IPS-18c (cell line): ENCODE data around the gene ERBB2.

Experiments used
- H3K4me3 ChIP-seq: 2 replicates; pipeline ENCODE4 v1.7.0; 2013; ENCODE audit warnings: low read depth, mild to moderate bottlenecking, low read length, moderate library complexity; ENCODE audit not compliant: insufficient read depth
- H3K9me3 ChIP-seq: one replicate; pipeline ENCODE4 v1.6.1; 2013; ENCODE audit warnings: mild to moderate bottlenecking, low read length, moderate library complexity; ENCODE audit not compliant: control insufficient read depth, insufficient read depth

The ERBB2 gene

DNA sequence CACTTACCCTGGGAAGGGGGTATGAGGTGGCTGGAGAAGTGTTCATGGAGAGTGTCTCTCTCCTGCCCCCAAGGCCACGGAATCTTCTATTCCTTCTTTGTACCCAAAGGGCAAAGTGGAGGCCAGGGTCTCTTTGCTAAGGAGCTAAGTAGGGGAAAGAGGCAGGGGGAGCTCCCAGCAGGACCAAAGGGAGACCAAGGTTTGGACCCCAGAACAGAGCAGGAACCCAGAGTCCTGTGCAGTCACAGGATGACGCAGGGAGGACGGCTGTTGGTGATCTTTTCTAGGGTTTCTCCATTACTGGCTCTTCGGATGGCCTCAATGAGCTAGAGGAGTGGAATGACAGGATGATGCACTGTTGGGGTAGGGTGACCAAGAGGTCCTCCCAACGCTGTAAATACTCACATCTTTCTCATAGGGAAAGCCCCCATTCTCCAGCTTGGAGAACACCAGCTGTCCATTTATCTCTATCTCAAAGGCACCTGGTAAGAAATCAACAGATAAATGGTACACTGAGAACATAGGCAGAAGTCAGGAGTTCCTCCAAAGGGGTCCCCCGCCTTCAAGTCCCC lies 29.5 kb downstream of the ERBB2 start:
- peaks cover 2% of the 10 kb centered on the region for H3K9me3 ChIP-seq
- H3K4me3 ChIP-seq = peak overlapping the region; percentile 84

DNA sequence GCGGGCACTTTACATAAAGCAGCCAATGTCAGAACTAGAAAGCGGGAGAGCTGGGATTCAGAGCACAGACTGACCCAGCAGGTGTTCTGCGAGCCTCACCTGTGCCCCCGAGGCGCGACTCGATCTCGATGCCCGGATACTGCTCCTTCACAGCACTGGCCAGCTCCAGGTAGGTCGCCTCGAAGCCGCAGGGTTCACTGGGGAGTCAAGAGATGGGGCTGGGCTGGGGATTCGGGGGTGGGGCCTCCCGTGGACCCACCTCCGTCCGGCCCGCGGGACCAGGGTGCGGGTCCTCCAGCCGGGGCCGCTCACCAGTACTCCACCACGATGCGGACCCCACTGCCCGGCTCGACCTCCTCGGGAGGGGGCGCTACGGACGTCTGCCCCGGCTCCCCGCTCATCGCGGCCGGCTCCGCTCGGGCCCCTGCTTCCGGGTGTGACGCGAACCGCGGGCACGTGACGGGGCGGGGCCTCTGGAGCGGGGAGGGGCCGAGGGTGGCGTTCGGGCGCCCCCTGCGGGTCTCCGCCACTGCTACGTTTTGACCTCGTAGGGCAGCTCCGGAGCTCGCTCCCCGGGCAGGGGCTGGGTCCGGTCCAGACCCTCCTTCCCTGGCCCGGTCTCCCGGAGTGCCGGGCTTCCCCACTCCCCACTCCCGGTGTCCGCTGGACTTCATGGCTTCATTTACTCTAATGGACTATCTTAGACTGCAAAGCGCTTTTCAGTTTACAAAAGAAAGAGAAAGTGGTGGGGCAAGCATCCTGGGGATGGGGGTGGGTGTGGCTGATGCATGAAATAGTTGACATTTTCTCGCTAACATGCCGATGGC lies 30.4 kb downstream of the ERBB2 start, which contains the start of gene MIEN1:
Gene MIEN1, minus strand, starts transcription at position 438 of the 827 bp plus-strand sequence. Its CDS starts 37 bp downstream, at position 401.
- peak within 1 kb of the TSS; percentile 84 for H3K4me3 ChIP-seq
- H3K9me3 ChIP-seq = peaks cover 2% of the 10 kb centered on the region

DNA sequence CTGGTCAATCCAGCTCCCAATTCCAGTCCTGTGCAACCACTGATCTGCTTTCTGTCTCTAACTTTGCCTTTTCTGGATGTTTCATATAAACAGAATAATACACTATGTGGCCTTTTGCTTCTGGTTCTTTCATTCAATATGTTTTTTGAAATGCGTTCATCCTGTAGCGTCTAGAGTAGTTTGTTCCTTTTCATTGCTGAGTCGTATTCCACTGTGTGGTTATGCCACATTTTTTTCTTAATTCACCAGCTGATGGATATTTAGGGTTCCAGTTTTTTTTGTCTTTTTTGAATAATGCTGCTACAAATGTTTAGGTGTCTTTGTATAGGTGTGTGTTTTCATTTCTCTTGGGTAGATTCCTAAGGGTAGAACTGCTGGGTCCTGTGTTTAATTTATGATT lies 32.7 kb downstream of the ERBB2 start:
- no peak overlapping the region for H3K4me3 ChIP-seq
- H3K9me3 ChIP-seq = peaks cover 2% of the 10 kb centered on the region

DNA sequence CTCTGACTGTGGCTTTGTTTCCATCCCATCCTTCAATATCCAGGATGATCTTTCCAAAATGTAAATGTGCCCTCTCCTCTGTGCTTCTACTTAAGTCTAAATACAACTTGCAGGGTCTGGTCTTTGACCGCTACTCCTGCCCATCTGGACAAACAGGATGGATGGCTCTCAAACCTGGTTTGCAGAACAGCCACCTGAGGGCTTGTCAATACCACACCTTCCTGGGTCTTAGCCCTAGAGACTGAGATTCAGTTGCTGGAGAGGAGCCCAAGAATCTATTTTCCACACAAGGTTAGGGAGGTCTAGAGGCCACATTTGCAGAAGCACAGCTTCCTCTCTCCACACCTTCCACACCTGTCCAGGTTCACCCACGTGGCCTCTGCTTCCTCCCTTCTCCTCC lies 36.0 kb downstream of the ERBB2 start:
- H3K9me3 ChIP-seq = no peaks in the 10 kb centered on the region

DNA sequence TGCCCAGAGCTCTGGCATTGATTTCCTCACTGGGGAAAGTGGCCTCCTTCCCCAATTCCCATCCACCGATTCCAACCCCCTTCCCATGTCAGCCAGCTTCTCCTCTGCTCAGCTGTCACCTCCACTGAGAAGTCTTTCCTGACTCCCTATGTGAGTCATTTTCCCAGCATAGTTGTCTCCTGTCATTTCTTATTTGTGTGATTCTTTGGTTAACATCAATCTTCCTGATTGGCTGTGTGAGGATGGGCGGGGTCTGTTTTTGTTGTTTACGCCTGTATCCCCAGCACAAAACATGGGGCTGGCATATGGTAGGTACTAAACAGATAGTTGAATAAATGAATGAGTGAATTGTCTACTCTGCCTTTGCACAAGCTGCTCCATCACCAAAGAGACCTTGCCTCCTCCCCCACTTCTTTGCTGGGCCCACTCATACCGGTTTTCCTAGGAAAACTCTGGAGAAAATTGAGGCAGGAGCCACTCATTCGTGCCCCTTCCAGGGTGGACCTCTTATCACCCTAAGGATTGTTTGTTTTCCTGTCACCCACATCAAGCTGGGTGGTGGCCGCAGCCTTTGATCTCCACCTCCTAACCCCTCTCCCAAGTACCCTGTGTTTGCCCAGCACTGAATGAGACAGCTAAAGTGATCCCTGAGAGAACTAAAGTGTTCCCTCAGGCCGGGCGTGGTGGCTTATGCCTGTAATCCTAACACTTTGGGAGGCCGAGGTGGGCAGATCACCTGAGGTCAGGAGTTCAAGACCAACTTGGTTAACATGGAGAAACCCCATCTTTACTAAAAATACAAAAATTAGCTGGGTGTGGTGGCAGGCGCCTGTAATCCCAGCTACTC lies 36.7 kb downstream of the ERBB2 start:
- H3K4me3 ChIP-seq = no peak overlapping the region

More for the DNA sequence above, 36.0 kb downstream of the ERBB2 start:
- H3K4me3 ChIP-seq = no peak overlapping the region

DNA sequence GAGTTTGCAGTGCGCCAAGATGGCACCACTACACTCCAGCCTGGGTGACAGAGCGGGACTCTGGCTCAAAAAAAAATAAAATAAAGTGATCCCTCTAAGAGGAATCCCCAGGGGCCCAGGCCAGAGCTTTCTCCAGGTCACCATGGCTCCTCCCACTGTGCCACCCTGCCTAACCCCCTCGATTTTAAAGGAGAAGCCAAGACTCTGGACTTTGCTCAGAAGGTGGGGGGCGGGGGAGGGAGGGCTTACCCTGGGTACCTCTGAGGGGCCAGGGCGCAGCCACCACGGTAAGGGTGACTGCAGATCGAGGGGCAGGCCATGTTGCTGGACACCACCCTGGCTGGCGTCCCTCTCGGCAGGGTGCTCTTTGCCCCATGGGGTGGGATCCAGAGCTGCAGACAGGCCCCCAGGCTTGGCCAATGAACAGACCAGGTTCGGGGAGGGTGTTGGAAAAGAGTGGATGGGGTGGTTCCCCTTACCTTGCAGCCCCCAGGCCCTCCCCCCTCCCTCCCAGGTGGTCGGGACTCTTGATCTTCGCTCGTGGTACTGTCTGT lies 37.4 kb downstream of the ERBB2 start:
- Histone ChIP-seq H3K4me3 (peak overlapping the region; percentile 60), H3K9me3 (no peaks in the 10 kb centered on the region)

More for the DNA sequence above, 36.7 kb downstream of the ERBB2 start:
- H3K9me3 ChIP-seq = no peaks in the 10 kb centered on the region

DNA sequence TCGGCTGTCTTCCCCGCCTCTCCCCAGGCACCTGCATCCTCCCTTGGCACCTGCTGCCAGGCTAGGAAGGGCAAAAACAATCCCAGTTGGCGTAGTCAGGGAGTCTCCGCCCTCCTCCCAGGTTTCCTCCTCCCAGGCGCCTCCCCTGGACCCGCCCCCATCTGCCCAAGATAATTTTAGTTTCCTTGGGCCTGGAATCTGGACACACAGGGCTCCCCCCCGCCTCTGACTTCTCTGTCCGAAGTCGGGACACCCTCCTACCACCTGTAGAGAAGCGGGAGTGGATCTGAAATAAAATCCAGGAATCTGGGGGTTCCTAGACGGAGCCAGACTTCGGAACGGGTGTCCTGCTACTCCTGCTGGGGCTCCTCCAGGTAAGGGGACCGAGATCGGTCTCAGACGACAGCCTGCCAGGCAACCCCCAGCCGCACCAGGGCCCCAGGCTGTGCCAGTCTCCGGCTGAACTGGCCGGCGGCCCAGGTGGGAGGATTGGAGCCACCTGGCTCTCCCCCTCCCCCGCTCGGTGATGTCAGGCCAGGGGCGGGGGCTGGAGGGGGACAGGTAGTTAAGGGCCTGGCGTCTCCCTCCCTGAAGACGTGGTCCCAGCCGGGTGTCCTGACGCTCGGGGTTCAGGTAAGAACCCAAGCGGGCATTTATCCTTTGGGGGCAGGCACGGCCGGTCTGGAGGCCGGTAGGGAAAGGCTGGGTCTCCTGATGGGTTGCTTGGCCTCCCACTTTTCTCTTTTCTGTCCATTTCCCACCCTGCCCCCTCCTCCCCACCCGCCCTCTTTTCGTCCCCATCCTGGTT lies 38.1 kb downstream of the ERBB2 start, which contains the start of gene GRB7:
Gene GRB7, plus strand, starts transcription at position 179 of the 808 bp plus-strand sequence. CDS start 4,364 bp downstream, outside the sequence.
- no peaks in the 10 kb centered on the region for H3K9me3 ChIP-seq
- H3K4me3 ChIP-seq = peak within 1 kb of the TSS; percentile 60

DNA sequence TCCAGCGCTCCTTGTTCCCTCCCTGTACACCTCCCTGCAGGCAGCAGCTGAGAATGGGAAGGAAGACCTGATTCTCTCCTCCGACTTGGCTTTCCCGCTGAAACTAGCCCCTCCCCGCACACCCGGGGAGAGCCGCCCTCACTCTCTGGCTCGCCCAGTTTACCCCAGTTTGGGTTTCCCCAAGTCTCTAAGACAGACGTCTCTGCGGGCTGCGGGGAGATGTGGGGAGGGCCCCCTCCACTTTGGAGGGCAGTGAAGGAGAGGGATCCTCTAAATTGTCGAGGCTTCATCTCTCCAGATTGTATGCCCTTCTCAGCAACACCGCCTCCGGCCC lies 38.7 kb downstream of the ERBB2 start:
- no peaks in the 10 kb centered on the region for H3K9me3 ChIP-seq
- peak overlapping the region; percentile 60 for H3K4me3 ChIP-seq

DNA sequence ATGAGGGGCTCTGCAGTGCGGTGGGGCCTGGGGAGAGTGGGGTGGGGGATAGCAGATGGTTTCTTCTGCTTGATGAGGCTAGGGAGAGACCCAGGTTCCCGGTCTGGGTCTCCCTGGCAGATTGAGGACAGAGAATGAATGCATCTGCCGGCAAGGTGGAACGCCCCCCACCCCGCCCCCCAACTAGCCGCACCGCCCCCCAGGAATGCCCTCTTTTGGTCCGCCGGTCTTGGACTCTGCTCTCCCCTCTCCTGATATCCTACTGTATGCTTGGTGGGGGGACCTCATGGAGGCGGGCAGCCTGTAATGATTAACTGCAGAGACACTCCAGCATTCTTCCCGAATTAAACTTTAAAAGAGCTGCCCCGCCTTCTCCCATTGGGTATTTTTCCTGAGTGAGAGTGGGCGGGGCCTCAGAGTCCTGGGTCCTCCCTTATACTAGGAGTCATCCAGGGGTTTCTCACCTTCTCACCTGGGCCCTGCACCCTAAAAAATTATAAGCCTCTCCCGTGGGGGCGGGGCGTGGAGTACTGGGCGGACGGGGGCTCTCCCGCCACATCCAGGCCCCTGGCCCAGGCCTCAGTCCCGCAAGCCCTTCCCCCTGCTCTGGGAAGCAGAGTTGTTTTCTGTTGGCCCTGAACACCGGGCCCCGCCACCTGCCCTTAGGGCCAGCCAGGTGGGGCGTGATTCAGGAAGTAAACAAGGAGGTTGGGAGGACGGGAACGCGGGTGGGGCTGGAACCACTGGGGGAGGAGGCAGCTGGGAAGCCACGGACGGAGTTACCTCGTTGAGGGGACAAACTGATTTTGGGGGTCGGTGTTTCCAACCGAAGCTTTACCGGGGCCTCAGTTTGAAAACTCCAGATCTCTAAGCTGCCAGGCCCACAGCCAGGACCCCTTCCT lies 39.4 kb downstream of the ERBB2 start:
- Histone ChIP-seq H3K4me3 (peak overlapping the region; percentile 60), H3K9me3 (no peaks in the 10 kb centered on the region)

DNA sequence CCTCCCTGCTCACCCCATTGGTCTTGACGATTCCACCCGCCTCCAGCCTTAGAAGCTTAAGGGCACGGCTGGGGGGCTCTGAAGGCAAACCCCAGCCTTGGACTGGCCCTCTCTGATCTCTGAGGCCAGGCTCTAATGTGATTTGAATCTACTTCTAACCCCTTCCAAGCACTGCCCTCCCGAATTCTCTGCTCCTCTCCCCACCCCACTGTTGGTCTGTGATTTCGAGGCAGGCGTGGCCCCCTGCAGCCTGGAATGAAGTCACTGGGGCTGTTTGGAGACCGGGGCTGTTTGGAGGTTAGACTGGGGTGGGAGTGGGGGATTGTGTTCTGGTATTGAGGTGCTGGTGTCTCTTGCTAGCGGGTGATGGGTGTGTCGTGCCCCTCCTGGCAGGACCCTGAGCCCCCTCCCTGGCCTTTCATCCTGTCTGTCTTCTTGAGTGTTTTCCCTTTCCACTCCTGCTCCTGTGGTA lies 40.1 kb downstream of the ERBB2 start:
- Histone ChIP-seq H3K4me3 (peak overlapping the region; percentile 60), H3K9me3 (no peaks in the 10 kb centered on the region)

DNA sequence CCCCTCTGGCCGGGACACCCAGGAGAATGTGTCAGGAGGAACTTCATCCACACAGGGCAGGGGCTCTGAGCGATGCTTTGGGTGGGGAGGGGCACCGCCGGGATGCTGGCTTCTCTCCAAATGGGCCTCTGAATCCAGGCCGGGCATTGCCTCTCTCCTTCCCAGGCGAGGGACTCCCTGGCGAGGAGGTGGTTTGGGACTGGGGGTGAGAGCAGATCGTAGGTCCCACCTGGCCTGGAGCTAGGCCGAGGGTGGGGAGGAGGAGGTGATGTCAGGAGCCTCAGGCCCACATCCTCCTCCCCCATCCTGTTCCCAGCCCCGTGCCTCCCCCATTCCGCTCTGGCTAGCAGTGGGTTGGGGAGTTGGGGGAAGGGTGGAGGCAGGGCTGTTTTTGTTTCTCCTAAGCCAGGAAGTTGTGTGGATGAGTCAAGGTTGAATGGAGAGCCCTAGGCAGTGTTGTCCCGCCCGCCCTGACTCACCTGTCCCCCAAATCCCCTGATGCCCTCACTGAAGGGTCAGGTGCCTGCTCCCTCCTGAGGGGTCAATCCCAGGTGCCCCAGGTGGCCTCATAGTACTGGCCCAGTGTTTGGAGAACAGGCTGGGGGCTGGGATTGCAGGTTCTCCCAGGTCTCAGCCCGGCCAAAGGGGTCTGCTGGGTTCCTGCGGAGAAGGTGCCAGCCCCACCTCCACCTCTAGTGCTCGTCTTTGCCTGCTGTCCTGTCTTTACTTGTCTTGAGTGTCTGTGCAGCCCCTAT lies 40.7 kb downstream of the ERBB2 start:
- Histone ChIP-seq H3K9me3 (no peaks in the 10 kb centered on the region), H3K4me3 (peak overlapping the region; percentile 60)

DNA sequence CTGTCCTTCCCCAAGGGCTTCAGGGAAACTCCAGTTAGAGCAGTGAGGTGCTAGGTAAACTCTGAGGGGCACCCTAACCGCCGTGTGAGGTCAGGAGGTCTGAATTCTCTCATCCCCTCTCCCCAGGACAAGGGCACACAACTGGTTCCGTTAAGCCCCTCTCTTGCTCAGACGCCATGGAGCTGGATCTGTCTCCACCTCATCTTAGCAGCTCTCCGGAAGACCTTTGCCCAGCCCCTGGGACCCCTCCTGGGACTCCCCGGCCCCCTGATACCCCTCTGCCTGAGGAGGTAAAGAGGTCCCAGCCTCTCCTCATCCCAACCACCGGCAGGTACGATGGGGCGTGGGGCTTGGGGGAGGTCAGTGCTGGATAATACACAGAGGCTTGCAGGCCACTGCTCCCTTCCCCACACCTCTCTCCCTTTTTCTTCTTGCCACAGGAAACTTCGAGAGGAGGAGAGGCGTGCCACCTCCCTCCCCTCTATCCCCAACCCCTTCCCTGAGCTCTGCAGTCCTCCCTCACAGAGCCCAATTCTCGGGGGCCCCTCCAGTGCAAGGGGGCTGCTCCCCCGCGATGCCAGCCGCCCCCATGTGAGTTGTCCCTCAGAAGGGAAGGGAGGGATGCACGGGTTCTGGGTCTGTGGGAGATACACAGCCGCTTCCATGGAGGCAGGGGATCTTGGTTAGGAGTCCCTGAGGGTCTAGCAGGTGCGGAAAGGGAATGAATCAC lies 42.4 kb downstream of the ERBB2 start:
- Histone ChIP-seq H3K9me3 (no peaks in the 10 kb centered on the region), H3K4me3 (no peak overlapping the region)

DNA sequence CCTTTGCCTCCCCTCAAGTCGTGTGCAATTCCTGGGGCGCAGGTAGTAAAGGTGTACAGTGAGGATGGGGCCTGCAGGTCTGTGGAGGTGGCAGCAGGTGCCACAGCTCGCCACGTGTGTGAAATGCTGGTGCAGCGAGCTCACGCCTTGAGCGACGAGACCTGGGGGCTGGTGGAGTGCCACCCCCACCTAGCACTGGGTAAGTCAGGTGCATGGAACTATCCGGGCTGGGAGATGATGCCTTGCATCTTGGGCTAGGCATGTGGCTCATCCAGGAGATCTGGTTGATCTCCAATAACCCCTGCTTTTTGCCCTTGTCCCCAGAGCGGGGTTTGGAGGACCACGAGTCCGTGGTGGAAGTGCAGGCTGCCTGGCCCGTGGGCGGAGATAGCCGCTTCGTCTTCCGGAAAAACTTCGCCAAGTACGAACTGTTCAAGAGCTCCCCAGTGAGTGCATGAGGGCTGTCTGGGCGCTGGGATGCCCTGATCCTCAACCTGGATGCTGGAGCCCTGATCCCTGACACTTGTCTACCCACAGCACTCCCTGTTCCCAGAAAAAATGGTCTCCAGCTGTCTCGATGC lies 43.1 kb downstream of the ERBB2 start:
- H3K9me3 ChIP-seq = no peaks in the 10 kb centered on the region
- H3K4me3 ChIP-seq = no peak overlapping the region

DNA sequence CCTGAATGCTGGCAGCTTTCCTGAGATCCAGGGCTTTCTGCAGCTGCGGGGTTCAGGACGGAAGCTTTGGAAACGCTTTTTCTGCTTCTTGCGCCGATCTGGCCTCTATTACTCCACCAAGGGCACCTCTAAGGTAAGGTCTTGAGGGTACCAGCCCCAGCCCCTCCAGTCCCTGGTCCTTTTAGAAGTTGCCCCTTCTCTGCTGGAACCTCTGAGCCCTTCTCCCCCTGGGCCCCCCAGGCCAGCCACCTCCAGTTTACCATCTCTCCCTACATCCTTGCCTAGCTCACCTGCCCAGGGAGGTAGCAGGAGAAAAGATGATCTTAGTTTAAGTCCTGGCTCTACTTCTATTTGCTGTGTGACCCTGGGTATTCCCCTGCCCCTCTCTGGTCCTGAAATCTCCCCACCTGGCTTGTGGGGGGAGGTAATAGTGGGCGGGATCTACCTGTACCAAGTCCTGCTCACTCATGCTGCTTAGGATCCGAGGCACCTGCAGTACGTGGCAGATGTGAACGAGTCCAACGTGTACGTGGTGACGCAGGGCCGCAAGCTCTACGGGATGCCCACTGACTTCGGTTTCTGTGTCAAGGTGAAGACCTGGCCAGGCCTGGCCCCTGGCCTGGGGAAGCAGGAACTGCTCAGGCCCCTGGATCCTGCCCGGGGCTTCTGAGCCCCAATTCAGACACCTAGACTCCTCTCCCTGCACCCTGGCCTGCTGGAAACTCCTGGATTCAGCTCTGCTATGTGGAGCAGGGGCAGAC lies 44.4 kb downstream of the ERBB2 start:
- no peak overlapping the region for H3K4me3 ChIP-seq
- H3K9me3 ChIP-seq = no peaks in the 10 kb centered on the region
